HG03432 (cell line): ENCODE measurements around the gene CTAGE15.

Source experiments
- ATAC-seq: cut with Tn5 transposase; IDR thresholded peaks from one replicate; pipeline ENCODE4 v1.9.1; 2021; ENCODE audit warnings: mild to moderate bottlenecking, moderate library complexity; ENCODE audit not compliant: unreplicated experiment

The CTAGE15 gene

DNA sequence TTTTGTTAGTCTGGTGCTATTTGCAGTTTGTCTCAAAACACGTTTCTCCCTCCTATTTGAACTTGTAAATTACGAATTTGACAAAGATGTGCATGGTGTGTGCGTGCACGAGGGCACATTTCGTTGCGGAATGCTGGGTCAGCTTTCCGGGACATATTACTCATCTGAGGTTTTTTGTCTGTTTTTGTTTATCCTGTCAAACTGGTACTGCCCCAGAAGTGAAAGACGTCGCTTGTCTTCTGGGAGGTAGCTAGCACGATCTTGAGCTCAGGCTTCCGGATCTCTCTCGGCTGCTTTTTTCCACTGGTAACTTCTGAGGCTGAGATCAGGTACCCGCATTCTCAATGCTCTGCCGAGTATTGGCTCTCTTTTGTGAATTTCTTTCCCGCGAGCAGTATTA is 49.6 kb downstream of the CTAGE15 start:
- peak; percentile 44 for ATAC-seq

DNA sequence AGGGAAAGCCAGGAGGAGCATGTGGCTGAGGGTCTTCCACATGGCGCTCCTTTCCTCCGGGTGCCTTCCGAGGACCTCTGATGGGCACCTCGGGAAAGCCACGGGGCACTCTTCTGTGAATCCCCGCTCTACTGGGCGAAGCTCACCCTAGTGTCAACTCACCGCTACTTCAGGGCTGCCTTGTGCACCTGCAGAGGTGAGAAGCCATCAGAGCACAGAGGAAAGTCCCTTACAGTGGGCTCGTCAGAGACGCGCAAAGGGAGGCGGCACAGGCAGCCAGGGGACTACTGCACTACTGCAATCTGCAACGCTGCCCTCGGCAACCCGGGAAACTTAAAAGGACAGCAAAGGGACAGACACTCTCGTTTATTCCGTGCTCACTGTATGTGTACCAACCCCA is 50.5 kb downstream of the CTAGE15 start:
- ATAC-seq: peak; percentile 17
